ENCODE measurements around the gene SAE1.

The SAE1 gene

GRCh38 chr19:47097396-47098201 is 33.0 kb upstream of the SAE1 start:
- H3K4ac ChIP-seq (ENCODE audit: low read length), result no peak overlapping the region
- no CpG with 5 or more reads among the region's 31 CpGs for WGBS, 2 donors (ENCODE audit: extremely low coverage in 2 of 2, insufficient read length in 2 of 2, insufficient replicate concordance in 1 of 2)
- H3K14ac ChIP-seq (ENCODE audit: low read length), result no peak overlapping the region
- H3K4me3 ChIP-seq (ENCODE audit: low read length in 2 of 2), result no peak overlapping the region
- H2BK120ac ChIP-seq (ENCODE audit: low read depth, low read length), result no peak overlapping the region
- no peak overlapping the region for H4K8ac ChIP-seq (ENCODE audit: low read depth, low read length)
- no peak overlapping the region for H3K9ac ChIP-seq (ENCODE audit: low read depth, low read length, poor library complexity)
- no peak overlapping the region for H2BK15ac ChIP-seq (ENCODE audit: low read length)
- no peak overlapping the region for H3K23ac ChIP-seq (ENCODE audit: low read depth, low read length, poor library complexity)
- H3K36me3 ChIP-seq (replicated peaks in 1 of 2; ENCODE audit: control insufficient read depth in 2 of 2, insufficient read depth in 2 of 2, low read length in 2 of 2), result peaks cover 10 to 79% of the 10 kb centered on the region in 2 donors
- no peak overlapping the region for H2AK5ac ChIP-seq (ENCODE audit: low read depth, low read length)
- no peak overlapping the region for H2BK12ac ChIP-seq (ENCODE audit: low read length)
- no peak overlapping the region for H2AFZ ChIP-seq (ENCODE audit: low read length)
- no peak overlapping the region for H2BK5ac ChIP-seq (ENCODE audit: low read length)
- H3K18ac ChIP-seq (ENCODE audit: low read length), result no peak overlapping the region
- no peak overlapping the region for H3K27ac ChIP-seq (replicated peaks; ENCODE audit: low read length)
- no peak overlapping the region for H4K91ac ChIP-seq (ENCODE audit: low read depth, low read length, poor library complexity)
- H3K9me3 ChIP-seq (replicated peaks in 1 of 2; ENCODE audit: control insufficient read depth in 2 of 2, insufficient read depth in 1 of 2, low read depth in 1 of 2, low read length in 2 of 2), result no peaks in the 10 kb centered on the region
- H3K27me3 ChIP-seq (ENCODE audit: control insufficient read depth in 3 of 3, insufficient read depth in 3 of 3, low read depth in 1 of 3, low read length in 3 of 3), result no peaks in the 10 kb centered on the region
- H3K4me2 ChIP-seq (ENCODE audit: insufficient read depth, low read length, poor library complexity, severe bottlenecking), result no peak overlapping the region
- DNase-seq (ENCODE audit: low spot score), result no peak
- peaks cover 12% of the 10 kb centered on the region for H3K79me1 ChIP-seq (ENCODE audit: low read depth, low read length)
- H3K4me1 ChIP-seq (ENCODE audit: control insufficient read depth in 2 of 2, insufficient read depth in 1 of 2, low read depth in 1 of 2, low read length in 2 of 2), result peaks cover 23% of the 10 kb centered on the region in 2 donors

- Histone ChIP-seq H4K8ac (ENCODE audit: low read depth, low read length) (no peak overlapping the region), H3K23ac (ENCODE audit: low read depth, low read length, poor library complexity) (no peak overlapping the region), H3K4me1 (ENCODE audit: control insufficient read depth in 2 of 2, insufficient read depth in 1 of 2, low read depth in 1 of 2, low read length in 2 of 2) (peaks cover 23 to 26% of the 10 kb centered on the region in 2 donors), H3K36me3 (replicated peaks in 1 of 2; ENCODE audit: control insufficient read depth in 2 of 2, insufficient read depth in 2 of 2, low read length in 2 of 2) (peaks cover 6 to 73% of the 10 kb centered on the region in 2 donors), H3K4ac (ENCODE audit: low read length) (no peak overlapping the region), H2BK15ac (ENCODE audit: low read length) (no peak overlapping the region), H2BK12ac (ENCODE audit: low read length) (no peak overlapping the region), H2AK5ac (ENCODE audit: low read depth, low read length) (no peak overlapping the region), H2BK5ac (ENCODE audit: low read length) (no peak overlapping the region), H2AFZ (ENCODE audit: low read length) (no peak overlapping the region), H3K4me2 (ENCODE audit: insufficient read depth, low read length, poor library complexity, severe bottlenecking) (no peak overlapping the region), H3K27ac (replicated peaks; ENCODE audit: low read length) (no peak overlapping the region), H3K14ac (ENCODE audit: low read length) (no peak overlapping the region), H2BK120ac (ENCODE audit: low read depth, low read length) (no peak overlapping the region), H3K18ac (ENCODE audit: low read length) (no peak overlapping the region), H3K79me1 (ENCODE audit: low read depth, low read length) (peaks cover 12% of the 10 kb centered on the region), H3K9ac (ENCODE audit: low read depth, low read length, poor library complexity) (no peak overlapping the region), H3K4me3 (ENCODE audit: low read length in 2 of 2) (no peak overlapping the region), H3K27me3 (ENCODE audit: control insufficient read depth in 3 of 3, insufficient read depth in 3 of 3, low read depth in 1 of 3, low read length in 3 of 3) (no peaks in the 10 kb centered on the region), H4K91ac (ENCODE audit: low read depth, low read length, poor library complexity) (no peak overlapping the region), H3K9me3 (replicated peaks in 1 of 2; ENCODE audit: control insufficient read depth in 2 of 2, insufficient read depth in 1 of 2, low read depth in 1 of 2, low read length in 2 of 2) (no peaks in the 10 kb centered on the region)
- WGBS, 2 donors (ENCODE audit: extremely low coverage in 2 of 2, insufficient read length in 2 of 2, insufficient replicate concordance in 1 of 2), result no CpG with 5 or more reads among the region's 6 CpGs
- no peak for DNase-seq (ENCODE audit: low spot score)
Observed at GRCh38 chr19:47098608-47099007, 32.0 kb upstream of the SAE1 start.

- DNase-seq (ENCODE audit: low spot score), result no peak
- Histone ChIP-seq H3K23ac (ENCODE audit: low read depth, low read length, poor library complexity) (no peak overlapping the region), H2BK120ac (ENCODE audit: low read depth, low read length) (no peak overlapping the region), H3K4me1 (ENCODE audit: control insufficient read depth in 2 of 2, insufficient read depth in 1 of 2, low read depth in 1 of 2, low read length in 2 of 2) (peaks cover 23 to 26% of the 10 kb centered on the region in 2 donors), H3K14ac (ENCODE audit: low read length) (no peak overlapping the region), H2AFZ (ENCODE audit: low read length) (no peak overlapping the region), H3K79me1 (ENCODE audit: low read depth, low read length) (peaks cover 12% of the 10 kb centered on the region), H4K91ac (ENCODE audit: low read depth, low read length, poor library complexity) (no peak overlapping the region), H2BK5ac (ENCODE audit: low read length) (no peak overlapping the region), H3K9me3 (replicated peaks in 1 of 2; ENCODE audit: control insufficient read depth in 2 of 2, insufficient read depth in 1 of 2, low read depth in 1 of 2, low read length in 2 of 2) (no peaks in the 10 kb centered on the region), H3K36me3 (replicated peaks in 1 of 2; ENCODE audit: control insufficient read depth in 2 of 2, insufficient read depth in 2 of 2, low read length in 2 of 2) (peaks cover 0 to 68% of the 10 kb centered on the region in 2 donors), H3K4ac (ENCODE audit: low read length) (no peak overlapping the region), H3K4me2 (ENCODE audit: insufficient read depth, low read length, poor library complexity, severe bottlenecking) (no peak overlapping the region), H2AK5ac (ENCODE audit: low read depth, low read length) (no peak overlapping the region), H2BK12ac (ENCODE audit: low read length) (no peak overlapping the region), H3K27ac (replicated peaks; ENCODE audit: low read length) (no peak overlapping the region), H3K9ac (ENCODE audit: low read depth, low read length, poor library complexity) (no peak overlapping the region), H3K4me3 (ENCODE audit: low read length in 2 of 2) (no peak overlapping the region), H4K8ac (ENCODE audit: low read depth, low read length) (no peak overlapping the region), H3K27me3 (ENCODE audit: control insufficient read depth in 3 of 3, insufficient read depth in 3 of 3, low read depth in 1 of 3, low read length in 3 of 3) (no peaks in the 10 kb centered on the region), H3K18ac (ENCODE audit: low read length) (no peak overlapping the region), H2BK15ac (ENCODE audit: low read length) (no peak overlapping the region)
- no CpG with 5 or more reads among the region's 6 CpGs for whole genome bisulfite sequencing, 2 donors (ENCODE audit: extremely low coverage in 2 of 2, insufficient read length in 2 of 2, insufficient replicate concordance in 1 of 2)
Observed at GRCh38 chr19:47099576-47100050, 31.0 kb upstream of the SAE1 start.

- no CpG with 5 or more reads among the region's 5 CpGs for WGBS, 2 donors (ENCODE audit: extremely low coverage in 2 of 2, insufficient read length in 2 of 2, insufficient replicate concordance in 1 of 2)
- Histone ChIP-seq H2BK120ac (ENCODE audit: low read depth, low read length) (no peak overlapping the region), H2BK5ac (ENCODE audit: low read length) (no peak overlapping the region), H3K4me1 (ENCODE audit: control insufficient read depth in 2 of 2, insufficient read depth in 1 of 2, low read depth in 1 of 2, low read length in 2 of 2) (peaks cover 18 to 26% of the 10 kb centered on the region in 2 donors), H3K18ac (ENCODE audit: low read length) (no peak overlapping the region), H3K9me3 (replicated peaks in 1 of 2; ENCODE audit: control insufficient read depth in 2 of 2, insufficient read depth in 1 of 2, low read depth in 1 of 2, low read length in 2 of 2) (no peaks in the 10 kb centered on the region), H3K4me3 (ENCODE audit: low read length in 2 of 2) (no peak overlapping the region), H3K36me3 (replicated peaks in 1 of 2; ENCODE audit: control insufficient read depth in 2 of 2, insufficient read depth in 2 of 2, low read length in 2 of 2) (peaks cover 0 to 68% of the 10 kb centered on the region in 2 donors), H3K27ac (replicated peaks; ENCODE audit: low read length) (no peak overlapping the region), H2AFZ (ENCODE audit: low read length) (no peak overlapping the region), H2AK5ac (ENCODE audit: low read depth, low read length) (no peak overlapping the region), H4K8ac (ENCODE audit: low read depth, low read length) (no peak overlapping the region), H2BK15ac (ENCODE audit: low read length) (no peak overlapping the region), H3K23ac (ENCODE audit: low read depth, low read length, poor library complexity) (no peak overlapping the region), H2BK12ac (ENCODE audit: low read length) (no peak overlapping the region), H3K4me2 (ENCODE audit: insufficient read depth, low read length, poor library complexity, severe bottlenecking) (no peak overlapping the region), H3K14ac (ENCODE audit: low read length) (no peak overlapping the region), H3K9ac (ENCODE audit: low read depth, low read length, poor library complexity) (no peak overlapping the region), H4K91ac (ENCODE audit: low read depth, low read length, poor library complexity) (no peak overlapping the region), H3K4ac (ENCODE audit: low read length) (no peak overlapping the region), H3K27me3 (ENCODE audit: control insufficient read depth in 3 of 3, insufficient read depth in 3 of 3, low read depth in 1 of 3, low read length in 3 of 3) (no peaks in the 10 kb centered on the region), H3K79me1 (ENCODE audit: low read depth, low read length) (peaks cover 12% of the 10 kb centered on the region)
- no peak for DNase-seq (ENCODE audit: low spot score)
Observed at GRCh38 chr19:47100290-47100689, 30.3 kb upstream of the SAE1 start.
